Measurements from ENCODE around the gene C13orf42. TPM values are rescaled to one million over a fixed set of nuclear protein-coding genes. Genes with fewer than 3 reads are reported as not detected.

C13orf42 gene
- total RNA-seq, 2 experiments from 2014 or later: not detected

DNA sequence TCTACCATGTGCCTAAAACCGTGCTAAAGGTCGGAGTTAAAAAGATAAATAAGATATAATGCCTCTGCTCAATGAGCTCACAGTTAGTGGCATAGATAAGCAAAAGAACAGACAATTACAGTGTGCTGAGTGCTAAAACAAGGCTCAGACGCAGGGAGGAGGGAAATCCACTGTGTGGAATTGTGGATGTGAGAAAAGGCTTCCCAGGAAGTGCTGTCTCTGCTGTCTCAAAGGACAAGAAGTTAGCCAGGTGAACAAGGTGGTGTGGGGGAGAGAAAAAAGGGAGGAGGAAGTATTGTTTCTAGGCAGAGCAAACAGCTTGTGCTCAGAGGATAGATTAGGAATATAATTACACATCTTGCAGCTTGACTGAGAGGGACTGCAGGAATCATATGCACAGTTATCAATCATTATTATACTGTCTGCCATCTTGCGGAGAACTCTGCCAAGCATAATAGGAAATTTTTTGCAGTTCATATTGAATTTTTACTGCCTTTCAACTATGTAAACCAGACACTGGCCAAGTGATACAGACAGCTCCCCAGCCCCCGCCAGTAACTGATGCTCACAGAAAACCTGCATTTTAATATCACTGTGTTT is 9.3 kb downstream of the C13orf42 start:
- ChIA-PET CTCF (no interaction called here), POLR2A (no interaction called here)
- Mint-ChIP-seq H3K27ac (no peak overlapping the region), H3K4me1 (ENCODE audit: low read depth) (no peaks in the 10 kb centered on the region), H3K36me3 (ENCODE audit: low read depth) (no peaks in the 10 kb centered on the region), H3K27me3 (peaks cover 13% of the 10 kb centered on the region), H3K4me3 (no peak overlapping the region), H3K9me3 (no peaks in the 10 kb centered on the region)
- intact Hi-C loops (cut with micrococcal nuclease): no loop called here
- no peak for ATAC-seq
- DNase-seq: no peak
- TF ChIP-seq, protein P1, sequence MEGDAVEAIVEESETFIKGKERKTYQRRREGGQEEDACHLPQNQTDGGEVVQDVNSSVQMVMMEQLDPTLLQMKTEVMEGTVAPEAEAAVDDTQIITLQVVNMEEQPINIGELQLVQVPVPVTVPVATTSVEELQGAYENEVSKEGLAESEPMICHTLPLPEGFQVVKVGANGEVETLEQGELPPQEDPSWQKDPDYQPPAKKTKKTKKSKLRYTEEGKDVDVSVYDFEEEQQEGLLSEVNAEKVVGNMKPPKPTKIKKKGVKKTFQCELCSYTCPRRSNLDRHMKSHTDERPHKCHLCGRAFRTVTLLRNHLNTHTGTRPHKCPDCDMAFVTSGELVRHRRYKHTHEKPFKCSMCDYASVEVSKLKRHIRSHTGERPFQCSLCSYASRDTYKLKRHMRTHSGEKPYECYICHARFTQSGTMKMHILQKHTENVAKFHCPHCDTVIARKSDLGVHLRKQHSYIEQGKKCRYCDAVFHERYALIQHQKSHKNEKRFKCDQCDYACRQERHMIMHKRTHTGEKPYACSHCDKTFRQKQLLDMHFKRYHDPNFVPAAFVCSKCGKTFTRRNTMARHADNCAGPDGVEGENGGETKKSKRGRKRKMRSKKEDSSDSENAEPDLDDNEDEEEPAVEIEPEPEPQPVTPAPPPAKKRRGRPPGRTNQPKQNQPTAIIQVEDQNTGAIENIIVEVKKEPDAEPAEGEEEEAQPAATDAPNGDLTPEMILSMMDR (IDR thresholded peaks at IDR 0.05): no peak

DNA sequence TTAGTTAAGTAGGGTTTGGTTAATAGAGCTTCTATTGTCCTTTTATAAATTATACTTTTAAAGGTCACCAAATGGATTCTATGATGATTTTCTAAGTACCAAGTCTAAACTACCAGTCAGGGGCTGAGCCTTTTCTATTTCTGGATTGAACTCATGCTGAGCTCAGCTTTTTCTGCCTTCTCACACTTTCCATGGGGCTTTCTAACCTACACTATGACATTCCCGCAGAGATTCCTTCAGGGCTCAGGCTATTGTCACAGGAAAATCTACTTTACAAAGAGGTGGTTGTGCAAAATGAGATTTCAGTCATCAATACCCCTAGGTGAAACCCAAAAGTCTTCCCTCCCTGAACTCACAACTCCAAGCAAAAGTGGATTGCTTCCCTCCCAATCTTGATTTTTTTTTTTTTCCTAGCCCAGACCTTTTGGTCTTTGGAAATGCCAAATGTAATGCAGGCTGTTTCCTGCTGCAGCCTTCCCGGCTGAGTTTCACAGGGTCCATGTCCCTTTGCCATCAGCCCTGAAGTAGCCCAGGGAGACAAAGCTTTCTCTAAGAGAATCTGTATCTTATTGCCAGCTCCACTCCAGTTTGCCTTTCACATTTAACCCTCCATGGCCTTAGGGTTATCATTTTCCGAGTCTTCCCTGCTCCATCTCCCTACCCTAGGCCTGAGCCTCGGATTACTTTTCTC is 13.6 kb downstream of the C13orf42 start:
- Mint-ChIP-seq H3K27me3 (peaks cover 6% of the 10 kb centered on the region), H3K9me3 (no peaks in the 10 kb centered on the region), H3K4me3 (no peak overlapping the region), H3K4me1 (ENCODE audit: low read depth) (no peaks in the 10 kb centered on the region), H3K36me3 (ENCODE audit: low read depth) (no peaks in the 10 kb centered on the region), H3K27ac (no peak overlapping the region)
- ATAC-seq (no peak), DNase-seq (no peak)
- POLR2A ChIA-PET: no interaction called here
- TF ChIP-seq, protein P1 (IDR thresholded peaks at IDR 0.05): no peak
- CTCF ChIA-PET: interaction anchor here (1.1 kb wide), 1 partner anchor 28 kb away, joined by 3 read pairs; no protein-coding TSS in a partner anchor
- intact Hi-C loops (cut with micrococcal nuclease): no loop called here

GRCh38 chr13:51096131-51096530 is 14.9 kb downstream of the C13orf42 start:
- no peak for DNase-seq
- H3K4me1 Mint-ChIP-seq (ENCODE audit: low read depth): no peaks in the 10 kb centered on the region
- ChIA-PET POLR2A (no interaction called here), CTCF (no interaction called here)
- H3K9me3 Mint-ChIP-seq: no peaks in the 10 kb centered on the region
- intact Hi-C loops (cut with micrococcal nuclease): no loop called here
- H3K27ac Mint-ChIP-seq: no peak overlapping the region
- ATAC-seq: no peak
- TF ChIP-seq, protein P1 (IDR thresholded peaks at IDR 0.05): no peak
- H3K4me3 Mint-ChIP-seq: no peak overlapping the region
- peaks cover 6% of the 10 kb centered on the region for H3K27me3 Mint-ChIP-seq
- H3K36me3 Mint-ChIP-seq (ENCODE audit: low read depth): no peaks in the 10 kb centered on the region

- intact Hi-C loops (cut with micrococcal nuclease): no loop called here
- no peak overlapping the region for H3K4me3 Mint-ChIP-seq
- peaks cover 4% of the 10 kb centered on the region for H3K27me3 Mint-ChIP-seq
- POLR2A ChIA-PET: no interaction called here
- TF ChIP-seq, protein P1 (IDR thresholded peaks at IDR 0.05): no peak
- no peak for DNase-seq
- H3K27ac Mint-ChIP-seq: no peak overlapping the region
- H3K9me3 Mint-ChIP-seq: no peaks in the 10 kb centered on the region
- ATAC-seq: no peak
- CTCF ChIA-PET: no interaction called here
- no peaks in the 10 kb centered on the region for H3K4me1 Mint-ChIP-seq (ENCODE audit: low read depth)
- no peaks in the 10 kb centered on the region for H3K36me3 Mint-ChIP-seq (ENCODE audit: low read depth)
These were observed 17.5 kb downstream of the C13orf42 start for GRCh38 chr13:51093574-51093973.

GRCh38 chr13:51091839-51092238 is 19.2 kb downstream of the C13orf42 start:
- Mint-ChIP-seq H3K4me3 (no peak overlapping the region), H3K36me3 (ENCODE audit: low read depth) (no peaks in the 10 kb centered on the region), H3K27ac (no peak overlapping the region), H3K27me3 (no peaks in the 10 kb centered on the region), H3K9me3 (no peaks in the 10 kb centered on the region), H3K4me1 (ENCODE audit: low read depth) (no peaks in the 10 kb centered on the region)
- no peak for ATAC-seq
- no peak for DNase-seq
- ChIA-PET CTCF (no interaction called here), POLR2A (no interaction called here)
- intact Hi-C loops (cut with micrococcal nuclease): no loop called here
- TF ChIP-seq, protein P1 (IDR thresholded peaks at IDR 0.05): no peak
